CD4-positive, alpha-beta T cell treated with Interleukin-4 for 4 hours (primary cell): ENCODE measurements around the gene SLC37A3.

Experiments
- DNase-seq: peaks from one replicate; pipeline ENCODE4 v3.0.0-alpha.2; 2020

The SLC37A3 gene

DNA sequence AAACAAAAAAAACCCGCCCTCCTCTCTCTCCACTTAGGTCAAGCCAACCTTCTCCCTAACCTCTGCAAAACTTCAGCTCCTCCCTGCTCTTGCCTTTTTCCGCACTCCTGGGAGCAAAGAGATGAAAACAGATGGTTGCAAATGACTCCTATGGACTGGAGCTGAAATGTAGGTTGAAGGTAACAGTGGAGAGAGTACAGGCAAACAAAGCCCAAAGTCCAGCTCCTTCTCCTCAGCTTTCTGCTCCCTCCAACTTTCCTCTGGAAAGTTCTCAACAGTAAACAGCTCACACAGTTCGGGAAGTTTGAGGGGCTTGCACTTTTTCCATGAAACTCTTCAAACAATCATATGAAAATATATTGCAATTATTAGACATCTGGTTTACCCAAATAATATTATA is 90.3 kb downstream of the SLC37A3 start:
- DNase-seq: no peak

DNA sequence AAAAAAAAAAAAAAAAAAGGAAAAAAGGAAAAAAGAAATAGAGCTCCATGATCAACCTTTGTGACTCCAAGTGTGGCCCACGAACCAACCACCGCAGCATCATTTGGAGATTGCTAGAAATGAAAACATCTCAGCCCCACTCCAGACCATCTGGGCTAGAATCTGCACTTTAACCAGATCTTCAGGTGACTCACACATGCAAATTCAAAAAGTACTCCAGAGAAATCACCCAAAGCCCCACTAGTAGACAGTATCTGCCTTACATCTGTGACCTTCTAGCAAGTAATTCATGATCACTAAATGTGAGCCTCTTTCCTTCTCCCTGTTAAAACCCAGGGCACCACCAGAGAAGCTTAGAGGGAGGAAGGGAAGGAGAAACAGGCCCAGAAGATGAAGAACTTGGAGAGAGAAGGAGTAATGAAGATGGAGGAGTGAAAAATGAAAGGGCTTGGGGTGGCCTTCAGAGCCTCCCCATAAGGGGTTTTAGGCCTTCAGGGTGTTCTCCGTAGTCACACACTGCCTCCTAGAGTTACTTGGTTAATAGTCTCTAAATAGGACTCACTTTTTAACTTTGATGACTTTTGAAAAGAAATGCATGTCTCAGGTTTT is 94.0 kb downstream of the SLC37A3 start:
- peak; percentile 65 for DNase-seq

DNA sequence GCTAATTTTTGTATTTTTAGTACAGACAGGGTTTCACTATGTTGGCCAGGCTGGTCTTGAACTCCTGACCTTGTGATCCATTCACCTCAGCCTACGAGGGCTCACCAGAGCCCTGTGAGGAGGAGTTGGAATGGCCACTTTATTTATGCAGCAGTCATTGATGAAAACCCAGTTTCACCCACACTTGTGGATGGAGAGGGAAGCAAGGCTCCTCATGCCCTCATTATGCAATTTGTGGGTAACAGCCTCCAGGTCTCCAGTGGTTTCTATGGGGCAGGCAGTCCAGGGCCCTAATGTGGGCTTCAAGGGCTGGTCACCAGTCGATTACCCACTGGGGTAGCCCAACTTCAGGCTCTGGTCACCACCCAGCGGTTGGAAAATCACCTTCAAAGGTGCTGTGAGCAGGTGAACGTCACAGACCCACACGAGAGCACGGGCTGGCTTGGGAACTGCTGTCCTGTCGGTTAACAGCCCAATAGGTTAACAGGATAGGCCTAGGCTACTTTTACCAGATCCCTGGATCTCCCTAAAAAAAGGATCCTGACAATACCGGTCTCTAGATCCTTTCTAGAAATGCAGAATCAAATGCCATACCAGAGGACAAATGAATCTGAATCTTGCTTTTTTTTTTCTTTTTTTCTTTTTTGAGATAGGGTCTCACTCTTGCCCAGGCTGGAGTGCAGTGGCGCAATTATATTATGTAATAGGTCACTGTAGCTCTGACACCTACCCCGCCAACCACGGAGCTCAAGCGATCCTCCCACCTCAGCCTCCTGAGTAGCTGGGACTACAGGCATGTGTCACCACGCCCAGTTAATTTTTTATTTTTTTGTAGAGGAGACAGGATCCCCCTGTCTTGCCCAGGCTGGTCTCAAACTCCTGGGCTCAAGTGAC is 97.8 kb downstream of the SLC37A3 start:
- DNase-seq: no peak

DNA sequence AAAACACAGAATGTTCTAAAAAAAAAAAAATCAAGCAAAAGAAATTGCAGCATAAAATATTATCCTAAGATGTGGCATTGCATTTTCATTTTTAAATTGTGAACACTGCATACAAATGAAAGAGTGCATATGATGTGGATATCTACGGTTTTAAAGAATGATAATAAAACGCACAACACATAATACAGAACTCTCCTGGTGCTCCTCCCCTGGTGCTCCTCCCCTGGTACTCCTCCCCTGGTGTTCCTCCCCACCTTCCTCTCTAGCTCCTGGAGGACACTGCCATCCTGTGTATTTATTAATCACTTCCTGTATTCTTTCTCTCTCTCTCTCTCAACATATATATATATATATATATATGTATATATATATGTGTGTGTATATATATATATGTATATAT is 100.1 kb downstream of the SLC37A3 start:
- no peak for DNase-seq

DNA sequence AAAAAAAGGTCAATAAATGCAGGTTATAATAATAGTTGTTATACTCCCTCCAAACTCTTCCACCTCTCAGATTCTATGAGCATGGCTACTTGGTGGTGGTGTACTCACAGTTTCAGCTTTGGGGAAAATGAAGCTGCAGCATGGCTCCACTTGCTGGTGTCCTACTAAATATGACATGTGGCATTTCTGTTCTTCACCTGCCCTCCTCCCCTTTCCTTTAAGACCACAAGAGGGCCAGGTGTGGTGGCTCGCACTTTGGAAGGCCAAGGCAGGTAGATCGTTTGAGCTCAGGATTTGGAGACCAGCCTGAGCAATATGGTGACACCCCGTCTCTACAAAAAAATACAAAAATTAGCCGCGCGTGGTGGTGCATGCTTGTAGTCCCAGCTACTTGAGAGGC is 101.1 kb downstream of the SLC37A3 start:
- DNase-seq: no peak

DNA sequence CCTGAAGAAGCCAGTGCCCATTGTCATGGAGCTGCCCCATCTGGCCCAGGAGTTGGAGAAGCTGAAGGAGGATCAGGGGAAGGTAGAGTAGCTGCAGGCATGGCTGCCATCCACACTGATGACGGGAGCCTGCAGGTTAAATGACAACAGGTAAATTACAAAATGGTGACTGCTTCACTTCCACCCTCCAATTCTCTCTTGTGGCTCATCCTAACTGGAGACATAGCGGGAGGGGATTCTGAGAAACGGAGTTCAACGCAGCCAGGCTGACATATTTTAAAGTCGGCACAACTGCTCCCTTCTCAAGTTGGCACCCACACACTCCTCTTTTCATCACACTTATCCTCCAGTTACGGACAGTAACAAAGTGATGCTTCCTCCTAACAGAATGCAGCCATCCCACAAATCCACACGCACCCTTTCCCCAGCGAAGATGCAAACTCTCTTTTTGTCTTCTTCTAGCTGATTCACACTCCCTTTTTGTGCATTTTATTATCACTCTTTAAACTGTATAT is 103.0 kb downstream of the SLC37A3 start:
- DNase-seq: no peak

DNA sequence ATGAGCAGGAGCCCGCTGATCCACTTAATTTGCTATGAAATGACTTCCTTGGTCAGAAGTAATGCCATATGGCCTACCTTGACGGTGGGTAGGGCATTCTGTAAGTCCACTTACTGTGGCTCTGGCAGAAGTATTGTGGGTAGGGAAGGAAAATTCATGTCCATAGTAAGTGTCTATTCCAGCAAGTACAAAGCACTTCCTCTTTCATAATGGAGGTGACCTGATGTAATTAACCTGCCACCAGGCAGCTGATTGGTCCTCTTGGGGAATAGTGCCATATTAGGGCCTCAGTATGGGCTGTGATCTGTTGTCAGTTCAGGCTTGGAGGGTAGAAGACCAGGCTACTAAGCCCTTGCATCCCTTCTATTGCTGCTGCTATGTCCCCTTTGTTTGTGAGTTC is 103.9 kb downstream of the SLC37A3 start:
- DNase-seq: no peak

DNA sequence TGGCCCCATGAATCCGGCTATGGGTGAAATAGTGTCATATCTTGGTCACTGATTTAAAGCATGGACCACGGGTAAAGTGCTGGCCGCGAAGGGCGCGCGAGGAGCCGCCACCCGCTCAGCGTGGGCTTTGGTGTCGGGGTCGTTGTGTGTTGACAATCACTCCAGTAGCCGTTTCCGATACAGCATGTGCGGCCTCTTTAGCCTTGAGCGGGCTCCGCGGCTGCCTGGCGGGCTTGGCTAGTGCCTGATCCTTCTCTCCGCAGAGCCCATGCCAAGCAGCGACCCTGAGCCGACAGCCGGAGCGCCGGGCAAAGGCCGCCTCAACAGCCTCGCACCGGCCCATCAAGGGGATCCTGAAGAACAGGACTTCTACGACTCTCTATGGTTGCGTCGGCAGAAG is 105.9 kb downstream of the SLC37A3 start:
- no peak for DNase-seq

DNA sequence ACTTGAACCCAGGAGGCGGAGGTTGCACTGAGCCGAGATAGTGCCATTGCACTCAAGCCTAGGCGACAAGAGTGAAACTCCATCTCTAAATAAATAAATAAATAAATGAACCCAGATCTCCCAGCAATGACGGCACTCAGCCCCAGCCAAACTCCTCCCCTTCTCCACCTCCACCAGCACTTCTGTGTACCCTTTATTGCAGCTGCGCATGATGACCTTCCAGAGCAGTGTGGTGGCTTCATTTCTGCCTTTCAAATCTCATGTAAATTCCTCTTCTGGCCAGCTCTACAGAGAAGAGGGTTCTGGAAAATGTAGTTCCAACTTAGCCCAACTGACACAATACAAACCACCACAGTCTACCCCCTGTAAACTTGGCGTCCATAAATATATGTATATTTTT is 108.5 kb downstream of the SLC37A3 start:
- no peak for DNase-seq

DNA sequence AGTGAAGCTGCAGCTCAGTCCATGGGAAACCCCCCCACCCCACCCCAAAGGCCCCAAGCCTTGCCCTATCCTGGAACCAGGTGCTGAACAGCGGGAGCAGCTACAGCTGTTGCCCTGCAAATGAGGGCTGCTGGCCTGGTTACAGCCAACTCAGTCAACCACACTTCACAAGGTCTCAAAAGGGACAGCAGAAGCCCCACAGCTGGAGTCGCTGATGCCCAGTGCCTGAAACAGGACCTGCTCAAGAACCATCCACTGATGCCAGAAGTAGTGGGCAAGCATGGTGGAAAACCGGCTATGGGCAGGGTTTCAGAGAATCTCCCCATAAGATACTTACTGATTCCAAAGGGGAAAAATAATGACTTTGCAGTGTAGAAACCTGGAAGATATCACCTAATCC is 110.3 kb downstream of the SLC37A3 start:
- DNase-seq: no peak

DNA sequence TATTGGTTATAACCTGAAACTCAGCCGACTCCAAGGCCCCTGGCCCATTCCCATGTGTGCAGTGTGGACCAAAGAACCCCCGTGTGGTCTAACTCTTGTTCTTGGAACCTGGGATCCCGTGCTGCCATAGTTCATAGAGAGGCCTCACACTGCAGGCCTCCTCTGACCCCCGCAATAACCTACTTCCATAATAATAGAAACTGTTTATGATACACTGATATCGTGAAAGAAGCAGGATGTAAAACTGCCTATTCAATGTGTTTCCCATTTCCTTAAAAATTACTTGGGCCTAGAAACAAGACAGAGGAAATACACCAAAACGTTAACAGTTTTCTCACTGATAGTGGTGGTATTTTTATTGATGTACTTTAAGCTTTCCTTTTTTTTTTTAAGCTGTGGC is 112.4 kb downstream of the SLC37A3 start:
- DNase-seq: no peak

DNA sequence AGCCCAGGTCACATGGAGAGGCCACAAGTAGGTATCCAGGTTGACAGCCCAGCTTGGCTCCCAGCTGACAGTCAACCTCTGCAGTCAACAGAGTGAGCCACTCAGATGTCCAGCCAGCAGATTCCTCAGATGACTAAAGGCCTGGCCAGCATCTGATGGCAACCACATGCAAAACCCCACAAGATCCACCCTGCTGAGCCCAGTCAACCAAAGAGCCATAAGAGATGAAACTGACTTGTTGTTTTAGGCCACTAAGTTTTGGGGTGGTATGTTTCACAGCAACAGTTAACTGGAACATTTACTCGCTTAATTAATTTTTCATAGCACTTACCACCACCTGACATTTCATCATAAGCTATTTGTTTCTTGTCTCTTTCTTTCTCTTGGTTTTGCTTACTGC is 114.3 kb downstream of the SLC37A3 start:
- DNase-seq: no peak
